Stimulated activated CD8-positive, alpha-beta memory T cell treated with anti-CD3 and anti-CD28 coated beads, Interleukin-4, amount 100 ng/mL, for 4 hours (primary cell): ENCODE results near the gene RPL35.

Experiments used
- DNase-seq, 2 donors: peaks; one replicate each; pipeline ENCODE4 v3.0.0-alpha.2; 2020; ENCODE audit warnings: low read depth in 2 of 2, low spot score in 1 of 2

Gene RPL35

DNA sequence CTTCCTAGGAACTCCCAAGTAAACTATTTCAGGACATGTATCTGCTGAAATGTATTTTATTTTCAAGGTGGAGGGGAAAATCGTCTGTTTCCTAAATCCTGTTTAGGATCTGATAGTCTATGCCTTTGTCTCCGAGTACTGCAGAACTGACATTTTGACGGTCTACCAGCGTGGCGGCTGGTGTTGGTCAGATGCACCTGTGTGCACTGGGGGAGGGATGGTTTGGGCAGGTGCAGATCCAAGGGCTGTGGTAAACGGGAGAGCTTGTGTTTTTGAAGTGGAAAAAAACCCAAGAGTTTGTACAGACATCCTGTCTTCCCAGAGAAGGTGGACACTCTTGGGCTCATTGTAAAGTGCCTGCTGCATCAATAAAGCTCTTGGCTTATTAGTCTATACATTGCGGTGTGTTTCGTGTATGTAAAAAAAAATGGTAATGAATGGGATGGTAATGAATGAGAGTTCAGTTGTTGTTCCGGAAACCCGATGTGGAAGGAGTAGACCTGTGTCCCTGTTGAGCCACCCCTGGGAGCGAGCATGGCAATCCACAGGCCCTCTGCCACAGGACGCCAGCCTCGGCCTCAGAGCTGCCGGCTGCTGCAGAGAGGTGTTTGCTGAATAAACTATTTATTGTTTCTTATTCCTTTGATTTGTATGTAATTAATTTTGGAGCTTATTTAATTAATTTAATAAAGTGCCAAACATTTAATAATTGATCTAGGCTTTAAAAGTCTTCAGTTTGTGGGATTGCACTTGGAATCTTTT is 15.4 kb upstream of the RPL35 start:
- no peak for DNase-seq

DNA sequence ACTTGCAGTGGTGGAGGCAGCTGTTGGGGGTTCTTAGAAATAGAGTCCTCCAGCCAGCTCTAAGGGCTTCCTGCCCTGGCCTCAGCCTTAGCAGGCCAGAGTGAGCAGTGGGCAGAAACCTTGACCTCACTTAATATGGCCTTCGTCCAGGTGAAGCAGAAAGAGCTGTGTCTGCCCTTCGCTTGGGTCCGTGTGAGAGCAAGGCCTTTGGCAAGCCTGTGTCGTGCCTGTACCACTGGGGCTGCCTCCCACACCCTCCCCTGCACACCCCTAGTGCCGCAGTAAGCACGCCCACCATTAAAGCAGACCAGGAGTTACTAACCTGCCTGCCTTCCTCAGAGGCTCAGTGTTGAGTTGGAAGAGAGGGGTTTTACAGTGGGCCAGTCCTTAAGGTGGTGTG is 13.7 kb upstream of the RPL35 start:
- no peak for DNase-seq

DNA sequence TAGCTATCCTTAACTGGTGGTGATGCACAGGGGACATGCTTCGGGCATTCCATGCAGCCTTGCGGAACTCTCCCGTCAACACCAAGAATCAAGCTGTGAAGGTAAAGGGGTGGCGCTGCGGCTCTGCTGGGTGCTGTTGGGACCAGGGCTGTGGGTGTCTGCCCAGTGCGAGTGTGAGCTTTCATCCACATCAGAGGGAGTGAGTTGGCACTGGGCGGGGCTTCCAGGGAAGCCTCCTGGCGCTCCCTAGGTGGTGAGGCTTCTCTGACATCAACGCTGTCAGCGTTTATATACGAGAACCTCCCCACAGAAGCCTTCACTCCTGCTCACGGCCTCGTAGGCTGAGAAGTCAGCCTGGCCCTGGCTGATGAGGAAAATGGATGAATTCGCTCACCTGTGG is 11.9 kb upstream of the RPL35 start:
- DNase-seq: no peak

GRCh38 chr9:124871156-124871561 is 9.4 kb upstream of the RPL35 start:
- DNase-seq: no peak

DNA sequence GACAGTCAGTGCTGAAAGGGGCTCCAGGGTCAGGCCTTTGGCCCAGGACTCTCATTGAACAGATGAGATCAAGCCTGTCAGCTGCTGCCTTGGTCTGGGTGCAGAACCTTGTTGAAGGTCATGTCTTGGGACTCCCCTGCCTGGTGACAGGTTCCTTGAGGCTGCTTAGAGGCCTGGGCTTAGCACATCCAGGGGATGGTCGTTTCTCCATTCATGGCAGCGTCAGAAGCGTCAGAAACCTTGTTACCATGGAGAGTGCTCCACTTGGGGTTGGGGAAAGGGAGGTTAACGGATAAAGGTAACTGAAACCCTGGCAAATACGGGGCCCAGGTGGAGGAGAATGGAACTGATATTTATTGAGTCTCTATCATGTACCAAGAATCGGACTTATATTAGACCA is 9.0 kb upstream of the RPL35 start:
- DNase-seq: no peak

GRCh38 chr9:124869986-124870560 is 8.3 kb upstream of the RPL35 start:
- DNase-seq: peak; percentile 75 to 81

DNA sequence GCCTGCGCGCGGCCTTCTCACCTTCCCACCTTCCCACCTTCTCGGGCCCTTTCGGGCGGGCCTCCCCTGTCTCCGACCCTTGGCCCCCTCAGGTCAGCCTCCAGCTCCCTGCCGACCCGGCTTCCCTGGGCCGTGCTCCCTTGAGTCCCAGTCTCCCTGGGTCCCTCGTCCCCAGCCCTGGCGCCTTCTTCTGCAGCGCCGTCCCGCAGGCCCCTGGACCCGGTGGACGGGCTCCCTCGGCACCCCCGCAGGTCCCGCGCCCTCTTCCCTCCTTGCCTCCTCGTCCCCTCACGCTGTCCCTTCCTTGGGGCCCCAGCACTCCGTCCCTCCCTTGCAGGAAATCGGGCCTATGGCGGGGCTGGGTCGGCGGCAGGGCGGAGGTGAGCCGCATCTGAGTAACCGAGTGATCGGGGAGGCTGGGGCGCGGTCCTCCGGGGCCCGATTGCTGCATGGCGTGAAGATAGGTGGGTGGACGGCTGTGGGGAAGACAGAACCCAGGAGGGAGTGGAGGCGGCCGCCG is 7.8 kb upstream of the RPL35 start:
- no peak for DNase-seq

DNA sequence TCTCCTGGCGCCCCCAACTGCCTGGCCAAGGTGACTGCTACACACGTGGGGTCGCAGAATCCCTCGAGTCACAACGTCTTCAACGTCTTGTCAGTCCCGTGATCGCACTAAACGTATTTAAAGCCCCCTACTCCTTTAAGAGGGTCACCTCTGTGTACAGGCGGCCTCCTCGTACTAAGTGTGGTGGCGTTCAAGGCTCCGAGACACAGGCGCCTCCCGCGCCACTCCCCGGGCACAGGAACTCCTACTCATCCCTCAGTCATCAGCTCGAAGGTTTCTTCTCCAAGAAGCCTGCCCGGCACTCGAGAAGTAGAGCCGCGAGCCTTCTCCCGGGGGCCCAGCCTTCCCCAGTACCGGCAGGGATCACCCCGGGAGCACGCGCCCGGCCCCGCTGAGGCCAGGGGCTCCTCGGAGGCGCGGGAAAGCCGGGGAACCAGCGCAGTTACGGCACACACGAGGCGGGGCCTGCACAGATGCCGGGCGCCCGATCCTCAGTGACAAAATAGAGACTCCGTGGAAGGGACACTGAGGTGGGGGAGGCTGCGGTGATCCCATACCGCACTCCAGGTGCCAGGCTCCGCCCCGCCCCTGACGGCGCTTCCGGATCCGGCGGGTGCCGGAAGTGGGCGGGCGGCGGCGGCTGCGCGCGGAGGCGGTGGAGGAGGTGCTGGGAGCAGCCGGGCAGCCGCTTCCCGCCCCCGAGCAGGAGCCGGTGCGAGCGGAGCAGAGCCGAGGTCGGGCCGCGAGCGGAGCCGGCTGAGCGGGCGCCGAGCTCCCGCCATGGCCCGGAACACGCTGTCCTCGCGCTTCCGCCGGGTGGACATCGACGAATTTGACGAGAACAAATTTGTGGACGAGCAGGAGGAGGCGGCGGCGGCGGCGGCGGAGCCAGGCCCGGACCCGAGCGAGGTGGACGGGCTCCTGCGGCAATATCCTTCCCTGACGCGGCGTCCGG is 7.0 kb upstream of the RPL35 start:
- DNase-seq: peak; percentile 73 to 85

- no peak for DNase-seq
Measured at GRCh38 chr9:124863371-124863871, 1.7 kb upstream of the RPL35 start.

DNA sequence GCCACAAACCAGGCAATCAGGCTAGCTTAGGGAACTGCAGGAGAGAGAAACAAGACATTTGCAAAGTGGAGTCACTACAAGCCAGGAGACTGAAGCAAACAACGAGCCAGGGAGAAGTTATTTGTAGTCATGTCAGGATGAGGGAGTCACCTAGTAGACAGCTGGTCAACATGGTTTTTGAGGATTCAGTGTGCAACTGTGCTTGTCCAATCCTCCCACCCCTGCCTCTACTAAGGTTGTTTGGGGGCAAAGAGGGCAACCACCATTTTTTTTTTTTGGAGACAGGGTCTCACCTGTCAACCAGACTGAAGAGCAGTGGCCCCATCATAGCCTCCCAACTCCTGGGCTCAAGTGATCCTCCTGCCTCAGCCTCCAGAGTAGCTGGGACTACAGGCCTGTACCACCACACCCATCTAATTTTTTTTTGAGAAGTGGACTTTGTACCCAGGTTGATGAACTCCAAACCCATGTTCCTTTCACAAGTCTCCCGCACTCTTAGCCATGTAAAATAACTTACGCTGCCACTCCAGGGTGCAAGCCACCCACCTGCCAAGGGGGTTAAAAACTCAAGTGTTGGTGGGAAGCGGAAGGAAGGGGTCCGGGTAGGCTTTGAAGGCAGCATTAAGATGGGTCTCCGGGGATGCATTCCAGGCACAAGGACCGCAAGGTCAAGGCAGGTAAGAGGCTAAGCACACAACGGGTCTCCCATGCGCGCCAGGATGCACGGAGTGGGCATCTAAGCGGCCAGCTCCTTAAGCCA is 995 bp downstream of the RPL35 start:
- no peak for DNase-seq

DNA sequence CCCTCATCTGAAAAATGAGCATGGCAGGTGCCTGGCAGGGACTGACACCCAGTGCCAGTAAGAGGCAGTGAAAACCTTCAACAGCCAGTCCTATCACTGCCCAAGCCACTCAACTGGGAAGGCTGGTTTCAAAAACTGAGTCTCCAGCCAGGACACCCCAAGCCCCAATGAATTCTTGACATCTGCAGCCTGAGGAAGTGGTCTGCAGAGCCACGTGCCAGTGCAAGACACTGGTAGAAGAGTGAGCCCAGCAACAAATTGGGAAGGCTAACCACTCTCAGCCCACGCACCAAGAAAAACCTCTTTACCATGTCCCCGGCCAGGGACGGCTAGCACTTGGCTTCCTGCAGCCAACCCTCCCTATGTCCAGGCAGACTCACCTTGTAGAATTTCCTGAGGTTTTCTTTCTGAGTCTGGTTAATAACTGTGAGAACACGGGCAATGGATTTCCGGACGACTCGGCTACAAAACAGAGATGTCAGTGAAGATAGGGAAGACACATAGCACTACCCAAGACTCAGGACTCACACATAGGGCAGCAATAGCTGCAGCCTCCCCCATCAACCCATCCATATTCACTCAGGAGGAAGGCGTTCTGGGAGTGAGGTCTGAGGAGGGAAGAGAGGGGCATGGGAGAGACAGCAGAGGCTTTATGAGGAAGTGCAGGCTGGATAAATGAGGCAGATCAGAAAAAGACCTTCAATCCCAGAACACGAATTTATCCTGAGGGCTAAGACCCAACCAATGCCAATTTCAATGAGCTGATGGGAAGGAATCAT is 1.8 kb downstream of the RPL35 start:
- DNase-seq: no peak

- no peak for DNase-seq
Measured at GRCh38 chr9:124858330-124859046, 3.3 kb downstream of the RPL35 start.

DNA sequence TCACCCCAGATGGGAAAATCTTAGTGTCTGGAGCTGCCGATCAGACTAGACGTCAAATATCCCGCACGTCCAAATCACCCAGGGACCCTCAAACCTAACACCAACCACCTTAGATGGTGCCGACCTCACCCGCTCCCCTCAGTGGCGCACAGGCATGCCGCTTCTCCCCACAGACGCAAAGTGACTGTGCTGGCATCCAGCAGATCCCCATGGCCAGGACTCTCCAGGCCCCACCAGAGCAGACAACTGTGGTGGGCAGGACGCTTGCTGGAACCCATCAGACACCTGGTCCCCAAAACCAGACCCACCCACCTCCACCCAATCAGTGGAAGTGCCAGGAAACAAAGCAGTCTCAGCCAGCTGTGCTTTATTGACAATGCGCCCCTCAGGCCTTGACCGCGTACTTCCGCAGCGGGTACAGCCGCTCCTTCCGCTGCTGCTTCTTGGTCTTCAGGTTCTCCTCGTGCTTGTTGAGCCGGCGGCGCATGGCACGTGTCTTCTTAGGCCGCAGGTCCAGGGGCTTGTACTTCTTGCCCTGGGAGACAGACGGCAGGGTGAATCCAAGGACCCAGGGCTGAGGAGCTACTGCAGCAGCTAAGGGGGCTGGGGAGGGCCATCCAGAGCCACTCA is 4.1 kb downstream of the RPL35 start:
- DNase-seq: no peak

DNA sequence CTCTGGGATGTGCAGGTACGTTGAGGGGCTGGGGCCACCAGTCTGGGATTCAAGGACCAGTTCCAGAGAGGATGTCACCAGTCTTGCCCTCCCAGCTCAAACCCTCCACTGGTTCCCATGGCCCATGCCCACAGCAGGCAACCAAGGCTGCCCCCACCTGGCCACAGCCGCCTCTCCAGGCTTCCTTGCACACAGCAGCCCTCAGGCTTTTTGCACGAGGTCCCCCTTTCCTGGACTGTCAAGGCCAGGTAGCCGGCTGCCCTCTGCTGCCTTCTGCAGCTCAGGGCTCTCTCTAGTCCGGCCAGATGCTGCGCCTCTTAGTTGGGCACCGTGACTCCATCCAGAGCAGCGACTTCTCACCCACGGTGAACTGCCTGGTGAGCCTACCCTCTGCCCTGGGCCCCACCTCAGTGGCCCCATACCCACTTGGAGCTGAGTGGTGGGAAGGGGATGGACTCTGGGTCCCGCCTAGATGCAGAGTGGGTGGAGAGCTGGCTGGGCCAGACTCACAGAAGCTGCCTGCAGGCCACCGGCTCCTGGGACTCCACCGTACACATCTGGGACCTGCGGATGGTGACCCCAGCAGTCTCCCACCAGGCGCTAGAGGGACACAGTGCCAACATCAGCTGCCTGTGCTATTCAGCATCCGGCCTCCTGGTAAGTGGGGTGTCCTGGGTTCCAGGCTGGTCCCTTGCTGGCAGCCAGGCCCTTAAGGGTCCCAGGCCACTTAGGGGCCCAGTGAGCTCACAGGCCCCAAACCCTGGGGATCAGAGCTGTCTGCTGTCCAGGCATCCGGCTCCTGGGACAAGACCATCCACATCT is 5.6 kb downstream of the RPL35 start:
- DNase-seq: no peak

DNA sequence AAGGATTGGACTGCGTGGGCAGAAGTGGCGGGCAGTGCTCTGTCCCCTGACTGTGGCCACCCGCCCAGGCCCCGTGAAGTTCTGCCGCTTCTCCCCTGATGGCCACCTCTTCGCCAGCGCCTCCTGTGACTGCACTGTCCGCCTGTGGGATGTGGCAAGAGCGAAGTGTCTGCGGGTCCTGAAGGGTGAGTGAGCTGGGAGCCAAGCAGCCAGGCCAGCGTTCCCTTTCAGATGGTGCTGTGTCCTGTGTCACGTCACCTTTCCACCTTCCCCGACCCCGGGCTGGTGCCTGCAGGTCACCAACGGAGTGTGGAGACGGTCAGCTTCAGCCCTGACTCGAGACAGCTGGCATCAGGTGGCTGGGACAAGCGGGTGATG is 6.2 kb downstream of the RPL35 start:
- no peak for DNase-seq

DNA sequence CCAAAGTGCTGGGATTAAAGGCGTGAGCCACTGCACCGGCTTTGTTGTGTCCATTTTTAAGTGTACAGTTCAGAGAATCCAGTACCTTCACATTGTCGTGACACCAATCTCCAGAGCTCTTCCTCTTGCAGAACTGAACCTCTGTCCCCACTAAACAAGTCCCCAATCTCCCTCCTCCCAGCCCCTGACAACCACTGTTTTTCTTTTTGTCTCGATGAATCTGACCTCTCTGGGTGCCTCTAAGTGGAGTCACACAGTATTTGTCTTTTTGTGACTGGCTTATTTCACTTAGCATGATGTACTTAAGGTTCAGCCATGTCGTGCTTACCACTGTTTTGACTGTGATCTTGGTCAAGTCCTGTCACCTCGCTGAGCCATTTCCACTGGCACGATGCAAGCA is 6.9 kb downstream of the RPL35 start:
- DNase-seq: no peak

- no peak for DNase-seq
Measured at GRCh38 chr9:124854161-124854560, 7.6 kb downstream of the RPL35 start.

- DNase-seq: no peak
Measured at GRCh38 chr9:124853605-124854143, 8.1 kb downstream of the RPL35 start.
